Mammary epithelial cell (primary cell): ENCODE results near the gene GINS1.
A peak's percentile ranks its signal among the peaks of the same experiment; 100 is the strongest.

Experiments used
- EZH2 ChIP-seq: IDR thresholded peaks from 2 replicates; pipeline ENCODE4 v1.6.1; 2012; ENCODE audit warnings: low read length, inconsistent platforms, borderline replicate concordance
- TF ChIP-seq, protein P1 (sequence below), 2 donors: IDR thresholded peaks in 1 of 2; conservative IDR thresholded peaks in 1 of 2; 2 replicates each; pipeline ENCODE4 v1.5.1; 2011 to 2012; ENCODE audit warnings: inconsistent platforms in 2 of 2, low read length in 2 of 2, mild to moderate bottlenecking in 2 of 2, control low read depth in 1 of 2, low read depth in 1 of 2; ENCODE audit not compliant: insufficient read depth in 1 of 2; ENCODE audit errors: extremely low read depth in 1 of 2

DNA sequence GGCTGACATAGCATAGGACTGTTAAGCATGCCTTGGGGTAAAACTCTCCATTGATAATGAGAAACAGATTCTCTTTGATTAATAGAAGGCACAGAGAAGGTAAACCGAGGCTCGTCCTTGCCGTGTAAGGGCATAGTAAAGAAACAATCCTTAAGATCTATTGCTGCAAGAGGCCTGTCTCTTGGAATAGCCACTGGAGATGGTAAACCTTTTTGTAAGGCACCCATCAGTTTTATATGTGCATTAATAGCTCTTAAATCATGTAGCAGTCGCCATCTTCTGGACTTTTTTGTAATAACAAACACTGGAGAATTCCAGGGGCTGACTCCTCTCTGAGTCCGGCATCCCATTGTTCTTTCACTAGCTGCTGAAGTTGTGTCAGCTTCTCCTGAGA lies 8.4 kb upstream of the GINS1 start:
- TF ChIP-seq, protein P1, sequence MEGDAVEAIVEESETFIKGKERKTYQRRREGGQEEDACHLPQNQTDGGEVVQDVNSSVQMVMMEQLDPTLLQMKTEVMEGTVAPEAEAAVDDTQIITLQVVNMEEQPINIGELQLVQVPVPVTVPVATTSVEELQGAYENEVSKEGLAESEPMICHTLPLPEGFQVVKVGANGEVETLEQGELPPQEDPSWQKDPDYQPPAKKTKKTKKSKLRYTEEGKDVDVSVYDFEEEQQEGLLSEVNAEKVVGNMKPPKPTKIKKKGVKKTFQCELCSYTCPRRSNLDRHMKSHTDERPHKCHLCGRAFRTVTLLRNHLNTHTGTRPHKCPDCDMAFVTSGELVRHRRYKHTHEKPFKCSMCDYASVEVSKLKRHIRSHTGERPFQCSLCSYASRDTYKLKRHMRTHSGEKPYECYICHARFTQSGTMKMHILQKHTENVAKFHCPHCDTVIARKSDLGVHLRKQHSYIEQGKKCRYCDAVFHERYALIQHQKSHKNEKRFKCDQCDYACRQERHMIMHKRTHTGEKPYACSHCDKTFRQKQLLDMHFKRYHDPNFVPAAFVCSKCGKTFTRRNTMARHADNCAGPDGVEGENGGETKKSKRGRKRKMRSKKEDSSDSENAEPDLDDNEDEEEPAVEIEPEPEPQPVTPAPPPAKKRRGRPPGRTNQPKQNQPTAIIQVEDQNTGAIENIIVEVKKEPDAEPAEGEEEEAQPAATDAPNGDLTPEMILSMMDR (conservative IDR thresholded peaks at IDR 0.05 in 1 of 2, IDR thresholded peaks at IDR 0.05 in 1 of 2; ENCODE audit: extremely low read depth in 1 of 2, insufficient read depth in 1 of 2, low read depth in 1 of 2, low read length in 2 of 2), result peak; percentile 54 to 60
- TF ChIP-seq EZH2, result no peak
